ENCODE data around the gene GNGT1.

The GNGT1 gene

DNA sequence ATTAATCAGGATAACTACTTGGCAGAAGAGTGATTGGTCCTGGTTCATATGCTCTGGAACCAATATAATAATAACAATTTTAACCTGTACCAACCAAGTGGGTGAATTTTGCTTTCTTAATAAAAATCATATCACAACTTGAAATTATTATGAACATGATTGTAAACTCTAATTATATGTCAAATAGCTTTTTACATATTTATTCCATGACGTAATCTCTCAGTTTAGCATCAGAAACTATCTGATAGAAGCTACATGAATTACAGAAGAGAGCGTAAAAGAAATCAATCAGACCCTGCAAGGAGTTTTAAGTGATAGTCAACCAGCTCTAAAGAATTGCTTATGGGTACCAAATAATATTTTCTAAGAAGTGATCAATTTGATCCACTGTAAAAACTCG is 25.3 kb downstream of the GNGT1 start:
- H3K4me1 ChIP-seq (ENCODE audit: insufficient read depth, insufficient read length), result no peaks in the 10 kb centered on the region
- no peaks in the 10 kb centered on the region for H3K9me3 ChIP-seq (ENCODE audit: insufficient read depth, low read length)
- no peak overlapping the region for H3K4me3 ChIP-seq (ENCODE audit: insufficient read length, low read depth)
- H3K36me3 ChIP-seq (ENCODE audit: insufficient read depth, insufficient read length, low read length), result peaks cover 3% of the 10 kb centered on the region
- DNase-seq (ENCODE audit: low read depth, low spot score), result no peak
- H3K9ac ChIP-seq (ENCODE audit: insufficient read length, low read depth), result no peak overlapping the region
- H3K27me3 ChIP-seq (ENCODE audit: insufficient read depth, insufficient read length), result no peaks in the 10 kb centered on the region
- TF ChIP-seq YY1 (IDR thresholded peaks at IDR 0.05; ENCODE audit: insufficient read depth, insufficient read length) (no peak), SUZ12 (IDR thresholded peaks at IDR 0.05; ENCODE audit: extremely low read depth, insufficient read depth, insufficient read length) (no peak), ZNF274 (IDR thresholded peaks at IDR 0.05; ENCODE audit: low read depth, low read length) (no peak)

DNA sequence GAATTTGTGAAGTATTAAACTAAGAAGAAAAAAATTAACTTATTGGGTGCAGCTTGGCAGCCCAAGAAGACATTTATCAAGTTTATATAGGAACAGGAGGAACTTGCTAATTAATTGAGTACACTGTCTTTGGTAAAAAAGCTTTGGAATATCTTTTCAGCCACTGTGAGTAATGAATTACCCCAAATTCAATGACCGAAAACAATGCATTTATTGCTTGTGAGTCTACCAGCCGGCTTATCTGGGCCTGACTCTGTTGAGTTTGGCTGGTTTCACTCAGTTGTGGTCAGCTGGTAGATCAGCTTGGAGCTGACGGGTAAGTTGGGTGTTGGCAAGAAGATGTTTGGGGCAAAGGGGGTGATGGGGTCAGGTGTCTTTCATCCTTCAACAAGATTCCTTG is 26.8 kb downstream of the GNGT1 start:
- H3K27me3 ChIP-seq (ENCODE audit: insufficient read depth, insufficient read length), result no peaks in the 10 kb centered on the region
- no peaks in the 10 kb centered on the region for H3K4me1 ChIP-seq (ENCODE audit: insufficient read depth, insufficient read length)
- TF ChIP-seq YY1 (IDR thresholded peaks at IDR 0.05; ENCODE audit: insufficient read depth, insufficient read length) (no peak), SUZ12 (IDR thresholded peaks at IDR 0.05; ENCODE audit: extremely low read depth, insufficient read depth, insufficient read length) (no peak), ZNF274 (IDR thresholded peaks at IDR 0.05; ENCODE audit: low read depth, low read length) (no peak)
- DNase-seq (ENCODE audit: low read depth, low spot score), result no peak
- H3K9me3 ChIP-seq (ENCODE audit: insufficient read depth, low read length), result no peaks in the 10 kb centered on the region
- no peak overlapping the region for H3K4me3 ChIP-seq (ENCODE audit: insufficient read length, low read depth)
- no peak overlapping the region for H3K9ac ChIP-seq (ENCODE audit: insufficient read length, low read depth)
- no peaks in the 10 kb centered on the region for H3K36me3 ChIP-seq (ENCODE audit: insufficient read depth, insufficient read length, low read length)

DNA sequence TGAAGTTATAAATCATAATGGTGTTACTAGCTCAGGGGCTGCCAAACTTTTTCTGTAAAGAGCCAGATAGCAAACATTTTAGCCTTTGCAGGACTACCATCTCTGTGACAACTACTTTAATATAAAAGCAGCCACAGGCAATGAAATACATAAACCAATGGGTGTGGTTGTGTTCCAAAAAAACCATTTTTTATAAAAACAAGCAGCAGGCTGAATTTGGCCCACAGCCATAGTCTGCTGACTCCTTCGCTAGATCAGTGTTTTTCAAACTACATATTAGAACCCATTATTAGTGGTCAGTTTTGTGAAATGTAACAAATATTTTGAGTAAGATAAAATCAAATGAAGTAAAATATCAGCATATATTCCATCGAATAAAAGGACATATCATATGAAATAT is 28.7 kb downstream of the GNGT1 start:
- Histone ChIP-seq H3K4me1 (ENCODE audit: insufficient read depth, insufficient read length) (no peaks in the 10 kb centered on the region), H3K9me3 (ENCODE audit: insufficient read depth, low read length) (no peaks in the 10 kb centered on the region), H3K27me3 (ENCODE audit: insufficient read depth, insufficient read length) (no peaks in the 10 kb centered on the region), H3K36me3 (ENCODE audit: insufficient read depth, insufficient read length, low read length) (no peaks in the 10 kb centered on the region), H3K4me3 (ENCODE audit: insufficient read length, low read depth) (no peak overlapping the region), H3K9ac (ENCODE audit: insufficient read length, low read depth) (no peak overlapping the region)
- DNase-seq (ENCODE audit: low read depth, low spot score), result no peak
- TF ChIP-seq SUZ12 (IDR thresholded peaks at IDR 0.05; ENCODE audit: extremely low read depth, insufficient read depth, insufficient read length), result no peak
- no peak for TF ChIP-seq YY1 (IDR thresholded peaks at IDR 0.05; ENCODE audit: insufficient read depth, insufficient read length)
- TF ChIP-seq ZNF274 (IDR thresholded peaks at IDR 0.05; ENCODE audit: low read depth, low read length), result no peak

DNA sequence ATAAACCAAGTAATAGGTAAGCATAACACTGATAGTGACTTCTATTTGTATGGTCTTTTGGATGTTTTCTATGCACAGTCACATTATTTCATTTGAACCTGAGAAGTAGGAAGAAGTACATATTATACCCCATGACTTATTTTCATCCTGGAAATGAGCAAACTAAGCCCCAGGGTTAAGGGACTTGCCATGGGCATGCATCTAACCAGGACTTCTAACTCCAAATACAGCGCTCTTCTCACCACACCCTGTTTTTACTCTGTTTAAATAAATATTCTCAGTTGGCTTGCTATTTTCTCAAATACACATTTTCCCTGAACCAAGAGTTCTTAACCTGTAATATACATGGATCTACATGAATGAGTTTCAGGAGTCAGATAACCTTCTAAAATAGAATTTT is 31.5 kb downstream of the GNGT1 start:
- no peaks in the 10 kb centered on the region for H3K9me3 ChIP-seq (ENCODE audit: insufficient read depth, low read length)
- no peak for TF ChIP-seq ZNF274 (IDR thresholded peaks at IDR 0.05; ENCODE audit: low read depth, low read length)
- TF ChIP-seq YY1 (IDR thresholded peaks at IDR 0.05; ENCODE audit: insufficient read depth, insufficient read length), result no peak
- no peak for TF ChIP-seq SUZ12 (IDR thresholded peaks at IDR 0.05; ENCODE audit: extremely low read depth, insufficient read depth, insufficient read length)
- no peaks in the 10 kb centered on the region for H3K36me3 ChIP-seq (ENCODE audit: insufficient read depth, insufficient read length, low read length)
- no peak overlapping the region for H3K4me3 ChIP-seq (ENCODE audit: insufficient read length, low read depth)
- no peak overlapping the region for H3K9ac ChIP-seq (ENCODE audit: insufficient read length, low read depth)
- no peak for DNase-seq (ENCODE audit: low read depth, low spot score)
- no peaks in the 10 kb centered on the region for H3K27me3 ChIP-seq (ENCODE audit: insufficient read depth, insufficient read length)
- H3K4me1 ChIP-seq (ENCODE audit: insufficient read depth, insufficient read length), result no peaks in the 10 kb centered on the region

DNA sequence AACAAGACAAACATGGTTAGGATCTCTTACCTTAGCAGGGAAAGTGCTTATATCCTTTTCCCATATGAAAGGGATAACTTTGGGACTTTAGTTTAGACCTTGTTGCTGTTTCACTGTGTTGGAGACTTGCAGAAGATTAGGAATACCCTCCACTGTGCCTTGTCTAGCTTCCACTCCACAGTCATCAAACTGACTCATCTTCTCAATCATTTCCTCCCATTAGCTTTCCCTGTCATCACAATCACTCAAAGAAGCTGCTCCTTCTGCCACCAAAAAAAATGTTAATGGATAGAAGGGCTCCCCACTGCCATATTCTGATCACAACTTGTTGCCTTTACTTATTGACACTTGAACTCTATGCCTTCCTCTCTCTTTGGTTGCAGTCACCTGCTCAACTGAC is 31.9 kb downstream of the GNGT1 start:
- no peak for DNase-seq (ENCODE audit: low read depth, low spot score)
- H3K27me3 ChIP-seq (ENCODE audit: insufficient read depth, insufficient read length), result no peaks in the 10 kb centered on the region
- no peak for TF ChIP-seq YY1 (IDR thresholded peaks at IDR 0.05; ENCODE audit: insufficient read depth, insufficient read length)
- no peak for TF ChIP-seq ZNF274 (IDR thresholded peaks at IDR 0.05; ENCODE audit: low read depth, low read length)
- no peak for TF ChIP-seq SUZ12 (IDR thresholded peaks at IDR 0.05; ENCODE audit: extremely low read depth, insufficient read depth, insufficient read length)
- H3K36me3 ChIP-seq (ENCODE audit: insufficient read depth, insufficient read length, low read length), result no peaks in the 10 kb centered on the region
- H3K9ac ChIP-seq (ENCODE audit: insufficient read length, low read depth), result no peak overlapping the region
- H3K4me3 ChIP-seq (ENCODE audit: insufficient read length, low read depth), result no peak overlapping the region
- no peaks in the 10 kb centered on the region for H3K9me3 ChIP-seq (ENCODE audit: insufficient read depth, low read length)
- H3K4me1 ChIP-seq (ENCODE audit: insufficient read depth, insufficient read length), result no peaks in the 10 kb centered on the region

DNA sequence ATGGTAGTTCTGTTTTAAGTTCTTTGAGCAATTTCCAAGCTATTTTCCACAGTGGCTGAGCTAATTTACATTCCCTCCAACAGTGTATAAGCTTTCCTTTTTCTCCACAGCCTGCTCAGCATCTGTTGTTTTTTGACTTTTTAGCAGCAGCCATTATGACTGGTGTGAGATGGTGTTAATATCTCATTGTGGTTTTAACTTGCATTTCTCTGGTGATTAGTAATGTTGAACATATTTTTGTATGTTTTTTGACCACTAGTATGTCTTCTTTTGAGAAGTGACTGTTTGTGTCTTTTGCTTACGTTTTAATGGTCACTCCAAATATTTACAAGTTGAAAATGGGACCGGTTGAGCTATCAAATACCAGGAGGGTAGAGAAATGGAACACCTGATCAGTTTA is 35.6 kb downstream of the GNGT1 start:
- Histone ChIP-seq H3K9me3 (ENCODE audit: insufficient read depth, low read length) (no peaks in the 10 kb centered on the region), H3K4me3 (ENCODE audit: insufficient read length, low read depth) (no peak overlapping the region), H3K36me3 (ENCODE audit: insufficient read depth, insufficient read length, low read length) (no peaks in the 10 kb centered on the region), H3K27me3 (ENCODE audit: insufficient read depth, insufficient read length) (no peaks in the 10 kb centered on the region), H3K9ac (ENCODE audit: insufficient read length, low read depth) (no peak overlapping the region), H3K4me1 (ENCODE audit: insufficient read depth, insufficient read length) (no peaks in the 10 kb centered on the region)
- TF ChIP-seq SUZ12 (IDR thresholded peaks at IDR 0.05; ENCODE audit: extremely low read depth, insufficient read depth, insufficient read length) (no peak), YY1 (IDR thresholded peaks at IDR 0.05; ENCODE audit: insufficient read depth, insufficient read length) (no peak), ZNF274 (IDR thresholded peaks at IDR 0.05; ENCODE audit: low read depth, low read length) (no peak)
- DNase-seq (ENCODE audit: low read depth, low spot score), result no peak

DNA sequence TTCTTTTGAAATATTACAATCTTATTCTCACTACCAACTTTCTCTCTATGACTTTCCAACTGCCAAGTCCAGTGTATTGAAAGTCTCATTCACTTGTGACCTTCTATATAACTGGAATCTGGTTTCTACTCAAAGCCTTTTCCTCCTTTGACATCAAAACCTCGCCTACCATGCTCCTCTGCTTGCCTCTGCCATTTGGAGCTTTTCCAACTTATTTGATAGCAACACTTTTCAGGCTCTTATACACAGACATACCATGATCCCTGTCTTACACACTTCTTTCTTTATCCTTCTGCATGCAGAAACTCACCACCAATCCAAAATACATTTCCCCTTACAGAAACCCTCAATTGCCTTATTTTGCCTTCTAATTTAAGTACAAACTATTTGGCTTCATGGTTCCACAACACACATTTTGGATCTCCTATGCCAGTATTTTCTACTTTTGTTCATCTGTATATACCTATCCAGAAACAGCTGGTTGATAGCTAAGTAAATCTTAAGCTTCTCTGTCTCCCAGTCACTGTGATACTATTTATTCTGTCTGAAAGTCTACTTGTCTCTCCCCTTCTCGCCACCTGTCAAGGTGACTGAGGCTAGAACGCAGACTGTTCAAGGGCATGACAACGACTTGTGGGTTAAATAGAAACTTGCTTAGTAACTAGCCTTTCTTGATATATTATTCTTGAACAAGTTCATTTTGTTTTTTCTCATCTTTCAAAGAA is 37.6 kb downstream of the GNGT1 start:
- Histone ChIP-seq H3K4me3 (ENCODE audit: insufficient read length, low read depth) (no peak overlapping the region), H3K4me1 (ENCODE audit: insufficient read depth, insufficient read length) (no peaks in the 10 kb centered on the region), H3K9me3 (ENCODE audit: insufficient read depth, low read length) (no peaks in the 10 kb centered on the region), H3K9ac (ENCODE audit: insufficient read length, low read depth) (no peak overlapping the region), H3K27me3 (ENCODE audit: insufficient read depth, insufficient read length) (no peaks in the 10 kb centered on the region), H3K36me3 (ENCODE audit: insufficient read depth, insufficient read length, low read length) (no peaks in the 10 kb centered on the region)
- TF ChIP-seq ZNF274 (IDR thresholded peaks at IDR 0.05; ENCODE audit: low read depth, low read length), result no peak
- no peak for DNase-seq (ENCODE audit: low read depth, low spot score)
